ENCODE results near the gene GPR45.

Gene GPR45

GRCh38 chr2:105279126-105279525, 37.6 kb downstream of the GPR45 start:
- H3K4me3 ChIP-seq (ENCODE audit: low read depth in 1 of 2, low read length in 2 of 2), result no peak overlapping the region
- H3K9me3 ChIP-seq (ENCODE audit: control insufficient read depth in 1 of 2, low read length in 2 of 2), result no peaks in the 10 kb centered on the region
- H3K4me1 ChIP-seq (ENCODE audit: control insufficient read depth in 1 of 2, insufficient read depth in 2 of 2, low read length in 2 of 2), result no peaks in the 10 kb centered on the region
- no peak overlapping the region for H3K27ac ChIP-seq (ENCODE audit: low read length)
- H3K27me3 ChIP-seq (ENCODE audit: low read depth, low read length), result no peaks in the 10 kb centered on the region
- H3K36me3 ChIP-seq (ENCODE audit: control insufficient read depth in 1 of 2, insufficient read depth in 2 of 2, low read length in 2 of 2), result peaks cover 46 to 88% of the 10 kb centered on the region in 2 donors

- Histone ChIP-seq H3K4me1 (ENCODE audit: control insufficient read depth in 1 of 2, insufficient read depth in 2 of 2, low read length in 2 of 2) (no peaks in the 10 kb centered on the region), H3K9me3 (ENCODE audit: control insufficient read depth in 1 of 2, low read length in 2 of 2) (no peaks in the 10 kb centered on the region), H3K36me3 (ENCODE audit: control insufficient read depth in 1 of 2, insufficient read depth in 2 of 2, low read length in 2 of 2) (peaks cover 39 to 88% of the 10 kb centered on the region in 2 donors), H3K27me3 (ENCODE audit: low read depth, low read length) (no peaks in the 10 kb centered on the region), H3K4me3 (ENCODE audit: low read depth in 1 of 2, low read length in 2 of 2) (no peak overlapping the region), H3K27ac (ENCODE audit: low read length) (no peak overlapping the region)
Observed at GRCh38 chr2:105280281-105280680, 38.7 kb downstream of the GPR45 start.

- Histone ChIP-seq H3K36me3 (ENCODE audit: control insufficient read depth in 1 of 2, insufficient read depth in 2 of 2, low read length in 2 of 2) (peaks cover 28 to 84% of the 10 kb centered on the region in 2 donors), H3K4me1 (ENCODE audit: control insufficient read depth in 1 of 2, insufficient read depth in 2 of 2, low read length in 2 of 2) (no peaks in the 10 kb centered on the region)
Observed at GRCh38 chr2:105283532-105283931, 42.0 kb downstream of the GPR45 start.

GRCh38 chr2:105287692-105288091, 46.1 kb downstream of the GPR45 start:
- no peaks in the 10 kb centered on the region for H3K9me3 ChIP-seq (ENCODE audit: control insufficient read depth in 1 of 2, low read length in 2 of 2)
- no peaks in the 10 kb centered on the region for H3K4me1 ChIP-seq (ENCODE audit: control insufficient read depth in 1 of 2, insufficient read depth in 2 of 2, low read length in 2 of 2)
- H3K36me3 ChIP-seq (ENCODE audit: control insufficient read depth in 1 of 2, insufficient read depth in 2 of 2, low read length in 2 of 2), result peaks cover 30 to 82% of the 10 kb centered on the region in 2 donors
- H3K27me3 ChIP-seq (ENCODE audit: low read depth, low read length), result no peaks in the 10 kb centered on the region
- H3K4me3 ChIP-seq (ENCODE audit: low read depth in 1 of 2, low read length in 2 of 2), result no peak overlapping the region
- no peak overlapping the region for H3K27ac ChIP-seq (ENCODE audit: low read length)

More at GRCh38 chr2:105283532-105283931, 42.0 kb downstream of the GPR45 start:
- Histone ChIP-seq H3K4me3 (ENCODE audit: low read depth in 1 of 2, low read length in 2 of 2) (no peak overlapping the region), H3K27me3 (ENCODE audit: low read depth, low read length) (no peaks in the 10 kb centered on the region), H3K27ac (ENCODE audit: low read length) (no peak overlapping the region), H3K9me3 (ENCODE audit: control insufficient read depth in 1 of 2, low read length in 2 of 2) (no peaks in the 10 kb centered on the region)

GRCh38 chr2:105288133-105288532, 46.6 kb downstream of the GPR45 start:
- no peaks in the 10 kb centered on the region for H3K4me1 ChIP-seq (ENCODE audit: control insufficient read depth in 1 of 2, insufficient read depth in 2 of 2, low read length in 2 of 2)
- no peaks in the 10 kb centered on the region for H3K27me3 ChIP-seq (ENCODE audit: low read depth, low read length)
- no peak overlapping the region for H3K27ac ChIP-seq (ENCODE audit: low read length)
- H3K36me3 ChIP-seq (ENCODE audit: control insufficient read depth in 1 of 2, insufficient read depth in 2 of 2, low read length in 2 of 2), result peaks cover 30 to 78% of the 10 kb centered on the region in 2 donors
- no peaks in the 10 kb centered on the region for H3K9me3 ChIP-seq (ENCODE audit: control insufficient read depth in 1 of 2, low read length in 2 of 2)
- H3K4me3 ChIP-seq (ENCODE audit: low read depth in 1 of 2, low read length in 2 of 2), result no peak overlapping the region

GRCh38 chr2:105290981-105291660, 49.6 kb downstream of the GPR45 start:
- Histone ChIP-seq H3K9me3 (ENCODE audit: control insufficient read depth in 1 of 2, low read length in 2 of 2) (no peaks in the 10 kb centered on the region), H3K27me3 (ENCODE audit: low read depth, low read length) (no peaks in the 10 kb centered on the region), H3K4me1 (ENCODE audit: control insufficient read depth in 1 of 2, insufficient read depth in 2 of 2, low read length in 2 of 2) (no peaks in the 10 kb centered on the region), H3K27ac (ENCODE audit: low read length) (no peak overlapping the region), H3K4me3 (ENCODE audit: low read depth in 1 of 2, low read length in 2 of 2) (no peak overlapping the region), H3K36me3 (ENCODE audit: control insufficient read depth in 1 of 2, insufficient read depth in 2 of 2, low read length in 2 of 2) (peaks cover 33 to 62% of the 10 kb centered on the region in 2 donors)

GRCh38 chr2:105291981-105292380, 50.4 kb downstream of the GPR45 start:
- peaks cover 31 to 60% of the 10 kb centered on the region in 2 donors for H3K36me3 ChIP-seq (ENCODE audit: control insufficient read depth in 1 of 2, insufficient read depth in 2 of 2, low read length in 2 of 2)
- H3K4me1 ChIP-seq (ENCODE audit: control insufficient read depth in 1 of 2, insufficient read depth in 2 of 2, low read length in 2 of 2), result no peaks in the 10 kb centered on the region
- H3K4me3 ChIP-seq (ENCODE audit: low read depth in 1 of 2, low read length in 2 of 2), result no peak overlapping the region
- H3K27ac ChIP-seq (ENCODE audit: low read length), result no peak overlapping the region
- no peaks in the 10 kb centered on the region for H3K9me3 ChIP-seq (ENCODE audit: control insufficient read depth in 1 of 2, low read length in 2 of 2)
- H3K27me3 ChIP-seq (ENCODE audit: low read depth, low read length), result no peaks in the 10 kb centered on the region
